GM12878 (cell line): Measurements from ENCODE around the gene CCNT2. TPM values are rescaled to one million over a fixed set of nuclear protein-coding genes. Genes with fewer than 3 reads are reported as not detected.

Source experiments
- ATF7 ChIP-seq: fragments of 450-650 bp; IDR thresholded peaks from 2 replicates; pipeline ENCODE4 v1.6.1; 2016; ENCODE audit warnings: low read depth, mild to moderate bottlenecking
- FOS ChIP-seq: IDR thresholded peaks from 3 replicates; pipeline ENCODE4 v1.6.1; 2011; ENCODE audit warnings: borderline replicate concordance; ENCODE audit not compliant: insufficient read length; ENCODE audit errors: extremely low read depth
- FOXM1 ChIP-seq: IDR thresholded peaks from 2 replicates; pipeline ENCODE4 v1.6.1; 2012; ENCODE audit warnings: low read depth, mild to moderate bottlenecking, inconsistent platforms, low read length, moderate library complexity
- HDAC2 ChIP-seq: fragments of 200-600 bp; sonication (generic); IDR thresholded peaks from 2 replicates; pipeline ENCODE4 v1.6.1; 2017
- IRF3 ChIP-seq: fragments of 450-650 bp; IDR thresholded peaks from 2 replicates; pipeline ENCODE4 v1.6.1; 2014; ENCODE audit warnings: mild to moderate bottlenecking
- JUNB ChIP-seq: IDR thresholded peaks from 2 replicates; pipeline ENCODE4 v1.6.1; 2016; ENCODE audit warnings: antibody characterized with exemption, mild to moderate bottlenecking
- KLF5 ChIP-seq: fragments of 450-650 bp; IDR thresholded peaks from 2 replicates; pipeline ENCODE4 v1.6.1; 2014; ENCODE audit warnings: mild to moderate bottlenecking; ENCODE audit not compliant: partially characterized antibody
- NFIC ChIP-seq: IDR thresholded peaks from 2 replicates; pipeline ENCODE4 v1.6.1; 2012; ENCODE audit warnings: low read depth, mild to moderate bottlenecking, inconsistent platforms, low read length, moderate library complexity
- PBX3 ChIP-seq: IDR thresholded peaks from 2 replicates; pipeline ENCODE4 v1.6.1; 2011; ENCODE audit warnings: mild to moderate bottlenecking, low read depth, low read length, moderate library complexity; ENCODE audit not compliant: insufficient replicate concordance
- POLR2A ChIP-seq: IDR thresholded peaks from 2 replicates; pipeline ENCODE4 v1.6.1; 2011; ENCODE audit warnings: low read depth, mild to moderate bottlenecking, low read length
- SIN3A ChIP-seq: IDR thresholded peaks from 2 replicates; pipeline ENCODE4 v1.6.1; 2012; ENCODE audit warnings: low read depth, low read length, improper control_type of control experiment
- SREBF2 ChIP-seq: IDR thresholded peaks from 2 replicates; pipeline ENCODE4 v1.6.1; 2012; ENCODE audit warnings: mild to moderate bottlenecking, low read length
- YY1 ChIP-seq: IDR thresholded peaks from 2 replicates; pipeline ENCODE4 v1.6.1; 2011; ENCODE audit warnings: low read depth, mild to moderate bottlenecking, low read length
- ZNF217 ChIP-seq: fragments of 450-650 bp; IDR thresholded peaks from 2 replicates; pipeline ENCODE4 v1.6.1; 2017; ENCODE audit warnings: antibody characterized with exemption, mild to moderate bottlenecking
- polyA plus RNA-seq, 11 experiments: library from polyadenylated mRNA; depleted of rRNA in 4 of 11; unstranded in 6 of 11; stranded (reverse) in 5 of 11; fragments of >200 nt; fragmentation: Nextera tagmentation in 4 of 11; fragmentation: Illumina TruSeq in 1 of 11; extraction: Ambion mirVana in 4 of 11; extraction: Trizol in 1 of 11; gene quantifications; 1 replicate in 1 of 11; 2 replicates in 10 of 11; pipeline versions ENCODE4 v1.2.1 to v1.2.3, GENCODE V29; 2011 to 2016; ENCODE audit warnings: inconsistent platforms in 2 of 11, missing spikeins in 2 of 11, low read depth in 1 of 11
- total RNA-seq, 4 experiments: library from RNA; depleted of rRNA in 3 of 4; stranded (reverse); fragments of >200 nt in 3 of 4; fragmentation: Illumina TruSeq in 1 of 4; extraction: Trizol in 1 of 4; gene quantifications; 2 replicates each; pipeline versions ENCODE4 v1.2.1 to v1.2.3, GENCODE V29; 2013 to 2021

CCNT2 gene
- total and polyA plus RNA-seq, 10 of the 15 experiments (the other 5 are each of a cell fraction or from before 2014, with no cell fraction given): 6.0 to 25.6 (median 20.0) TPM

- no peak; the same call in 1 of the 2 replicates for TF ChIP-seq FOXM1
- peak; percentile 51 for TF ChIP-seq KLF5
- TF ChIP-seq POLR2A: peak; percentile 91
- TF ChIP-seq SIN3A: peak; percentile 79
- TF ChIP-seq IRF3: no peak
- TF ChIP-seq JUNB: no peak
- peak; percentile 43; the same call in 1 of the 2 replicates for TF ChIP-seq ATF7
- no peak for TF ChIP-seq PBX3
- TF ChIP-seq HDAC2: no peak
- no peak for TF ChIP-seq ZNF217
- TF ChIP-seq FOS: no peak
- TF ChIP-seq SREBF2: no peak
- TF ChIP-seq NFIC: no peak; the same call in 1 of the 2 replicates
- TF ChIP-seq YY1: peak; percentile 97
These were observed at the start of gene CCNT2 (continued) for GRCh38 chr2:134918526-134919340.
